Measurements from ENCODE around the gene ZNF358.

Gene ZNF358

DNA sequence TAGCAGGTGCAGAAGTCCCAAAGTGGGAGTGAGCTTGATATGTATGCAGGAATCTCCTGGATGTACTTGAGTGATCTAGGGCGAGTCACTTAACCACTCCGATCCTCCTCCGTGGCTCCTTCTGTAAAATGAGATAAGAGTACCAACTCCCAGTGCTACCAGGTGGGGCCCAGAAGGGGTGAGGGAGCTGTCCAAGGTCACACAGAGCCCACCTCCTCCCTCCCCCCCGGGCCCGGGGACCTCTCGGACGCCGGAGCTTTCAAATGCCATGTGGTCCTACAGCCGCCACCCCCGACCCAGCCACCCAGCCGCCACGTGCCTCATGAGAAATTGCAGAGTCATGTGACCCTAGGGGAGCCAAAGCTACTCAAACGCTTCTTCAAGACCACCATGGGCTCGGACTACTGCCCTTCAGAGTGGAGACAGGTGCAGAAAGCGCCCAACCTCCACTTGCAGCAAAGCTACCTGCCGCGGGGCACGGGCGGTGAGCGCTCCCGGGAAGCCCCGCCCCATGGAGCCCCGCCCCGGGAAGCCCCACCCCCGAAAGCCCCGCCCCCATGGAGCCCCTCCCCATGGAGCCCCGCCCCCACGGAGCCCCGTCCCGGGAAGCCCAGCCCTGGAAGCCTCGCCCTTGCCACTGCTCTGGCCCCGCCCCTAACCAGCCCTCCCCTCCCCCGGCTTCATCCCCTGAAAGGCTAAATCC is 10.1 kb upstream of the ZNF358 start:
- H3K4me3 ChIP-seq (ENCODE audit: low read length) = 0 out of 2 replicates have a peak overlapping the region, but pooled peaks have one; percentile 17
- H3K27me3 ChIP-seq (ENCODE audit: control insufficient read depth, low read length) = peaks cover 5% of the 10 kb centered on the region; the same call in 1 of the 2 replicates
- no peak for TF ChIP-seq CTCF (IDR thresholded peaks at IDR 0.05; ENCODE audit: low read depth, low read length, poor library complexity, severe bottlenecking)
- no peak for TF ChIP-seq EZH2phosphoT487 (IDR thresholded peaks at IDR 0.05; ENCODE audit: borderline replicate concordance, low read length)
- H3F3A ChIP-seq (ENCODE audit: control insufficient read depth, insufficient read depth) = 0 out of 2 replicates have a peak, but pooled peaks cover 4% of the 10 kb centered on the region
- peaks cover 12% of the 10 kb centered on the region for H3K4me1 ChIP-seq (ENCODE audit: control insufficient read depth, low read length)
- H3K9me3 ChIP-seq (ENCODE audit: control insufficient read depth, insufficient read depth, low read length) = no peaks in the 10 kb centered on the region
- H3K36me3 ChIP-seq (ENCODE audit: control insufficient read depth, low read length) = no peaks in the 10 kb centered on the region
- H3K9me2 ChIP-seq (replicated peaks; ENCODE audit: control insufficient read depth, low read length) = no peaks in the 10 kb centered on the region
- H3K27ac ChIP-seq (ENCODE audit: low read depth, low read length) = no peak overlapping the region
- peak overlapping the region; percentile 40 for H3K4me2 ChIP-seq (ENCODE audit: low read length)
- H4K20me1 ChIP-seq (ENCODE audit: control insufficient read depth, insufficient read depth, low read depth, low read length) = no peaks in the 10 kb centered on the region
- H3K79me2 ChIP-seq (ENCODE audit: control insufficient read depth, low read length) = no peaks in the 10 kb centered on the region

GRCh38 chr19:7506385-7507328 is 9.2 kb upstream of the ZNF358 start:
- no peaks in the 10 kb centered on the region for H3K9me3 ChIP-seq (ENCODE audit: control insufficient read depth, insufficient read depth, low read length)
- peaks cover 12% of the 10 kb centered on the region for H3K4me1 ChIP-seq (ENCODE audit: control insufficient read depth, low read length)
- no peak overlapping the region for H3K27ac ChIP-seq (ENCODE audit: low read depth, low read length)
- no peak overlapping the region; the same call in 1 of the 2 replicates for H3K4me3 ChIP-seq (ENCODE audit: low read length)
- no peaks in the 10 kb centered on the region for H3K36me3 ChIP-seq (ENCODE audit: control insufficient read depth, low read length)
- TF ChIP-seq CTCF (IDR thresholded peaks at IDR 0.05; ENCODE audit: low read depth, low read length, poor library complexity, severe bottlenecking) = no peak
- TF ChIP-seq EZH2phosphoT487 (IDR thresholded peaks at IDR 0.05; ENCODE audit: borderline replicate concordance, low read length) = no peak
- H3K79me2 ChIP-seq (ENCODE audit: control insufficient read depth, low read length) = no peaks in the 10 kb centered on the region
- H3K4me2 ChIP-seq (ENCODE audit: low read length) = peak overlapping the region; percentile 40
- peaks cover 5% of the 10 kb centered on the region; the same call in 1 of the 2 replicates for H3K27me3 ChIP-seq (ENCODE audit: control insufficient read depth, low read length)
- H4K20me1 ChIP-seq (ENCODE audit: control insufficient read depth, insufficient read depth, low read depth, low read length) = no peaks in the 10 kb centered on the region
- no peaks in the 10 kb centered on the region for H3K9me2 ChIP-seq (replicated peaks; ENCODE audit: control insufficient read depth, low read length)
- 0 out of 2 replicates have a peak, but pooled peaks cover 4% of the 10 kb centered on the region for H3F3A ChIP-seq (ENCODE audit: control insufficient read depth, insufficient read depth)

GRCh38 chr19:7507884-7508283 is 8.0 kb upstream of the ZNF358 start:
- no peak overlapping the region for H3K27ac ChIP-seq (ENCODE audit: low read depth, low read length)
- TF ChIP-seq EZH2phosphoT487 (IDR thresholded peaks at IDR 0.05; ENCODE audit: borderline replicate concordance, low read length) = no peak
- TF ChIP-seq CTCF (IDR thresholded peaks at IDR 0.05; ENCODE audit: low read depth, low read length, poor library complexity, severe bottlenecking) = no peak
- H3K27me3 ChIP-seq (ENCODE audit: control insufficient read depth, low read length) = peaks cover 9% of the 10 kb centered on the region; the same call in 1 of the 2 replicates
- H3K4me3 ChIP-seq (ENCODE audit: low read length) = no peak overlapping the region
- no peaks in the 10 kb centered on the region for H3K9me3 ChIP-seq (ENCODE audit: control insufficient read depth, insufficient read depth, low read length)
- no peaks in the 10 kb centered on the region for H3K36me3 ChIP-seq (ENCODE audit: control insufficient read depth, low read length)
- no peak overlapping the region for H3K4me2 ChIP-seq (ENCODE audit: low read length)
- 0 out of 2 replicates have a peak, but pooled peaks cover 4% of the 10 kb centered on the region for H3F3A ChIP-seq (ENCODE audit: control insufficient read depth, insufficient read depth)
- no peaks in the 10 kb centered on the region for H4K20me1 ChIP-seq (ENCODE audit: control insufficient read depth, insufficient read depth, low read depth, low read length)
- H3K79me2 ChIP-seq (ENCODE audit: control insufficient read depth, low read length) = no peaks in the 10 kb centered on the region
- H3K4me1 ChIP-seq (ENCODE audit: control insufficient read depth, low read length) = peaks cover 12% of the 10 kb centered on the region
- no peaks in the 10 kb centered on the region for H3K9me2 ChIP-seq (replicated peaks; ENCODE audit: control insufficient read depth, low read length)

Measured in DOHH2 (cell line).